Transverse colon (tissue), 4 donors: ENCODE results near the gene SCN8A.

Experiments
- CTCF ChIP-seq, 5 experiments: fragments of 200-600 bp in 3 of 5; fragments of 450-650 bp in 2 of 5; sonication (generic) in 3 of 5; IDR thresholded peaks; 1 replicate in 2 of 5; 2 replicates in 3 of 5; pipeline ENCODE4 v1.5.1; 2016 to 2017; ENCODE audit warnings: antibody characterized with exemption in 5 of 5, inconsistent platforms in 3 of 5, mild to moderate bottlenecking in 2 of 5, moderate library complexity in 1 of 5
- POLR2A ChIP-seq: fragments of 450-650 bp; IDR thresholded peaks from one replicate; pipeline ENCODE4 v1.6.1; 2016; ENCODE audit warnings: antibody characterized with exemption, mild to moderate bottlenecking, moderate library complexity
- POLR2AphosphoS5 ChIP-seq, 3 donors: sonication (generic); formaldehyde crosslinking; IDR thresholded peaks; one replicate each; pipeline ENCODE4 v1.6.1; 2016; ENCODE audit warnings: antibody characterized with exemption in 3 of 3

DNA sequence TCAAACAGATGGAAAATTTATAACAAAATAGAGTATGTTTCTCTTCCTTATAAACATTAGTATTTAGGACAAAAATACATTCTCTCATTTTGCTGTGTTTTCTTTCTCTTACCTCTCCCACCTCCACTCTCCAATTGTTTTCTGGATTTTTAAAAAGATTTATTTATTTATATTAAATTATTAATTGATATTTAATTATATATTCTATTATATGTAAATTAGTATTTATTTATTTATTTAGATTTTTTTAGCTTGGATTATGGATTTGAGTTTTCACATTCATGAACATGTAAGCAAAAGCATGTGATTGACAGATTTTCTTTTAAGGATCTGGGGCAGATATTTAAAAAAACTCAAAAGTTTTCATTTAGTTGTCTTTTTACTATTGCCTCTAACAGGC, 35.6 kb downstream of the SCN8A start:
- TF ChIP-seq CTCF (IDR thresholded peaks at IDR 0.05) = no peak
- TF ChIP-seq POLR2A = no peak
- no peak for TF ChIP-seq POLR2AphosphoS5 (IDR thresholded peaks at IDR 0.05)
